Neural cell (in vitro differentiated cells): Measurements from ENCODE around the gene DHRS3. TPM values are rescaled to one million over a fixed set of nuclear protein-coding genes. Genes with fewer than 3 reads are reported as not detected.

Experiments used
- H2AFZ ChIP-seq: fragments of 200-600, 300-800 bp; sonication (generic), shearing (Covaris generic); 2 replicates; pipeline ENCODE4 v1.6.0; 2014; ENCODE audit warnings: low read depth, mild to moderate bottlenecking, antibody characterized with exemption, low read length, moderate library complexity
- H3F3A ChIP-seq: fragments of 200-600 bp; shearing (Covaris generic); 2 replicates; pipeline ENCODE4 v1.6.1; 2016; ENCODE audit warnings: mild to moderate bottlenecking, moderate library complexity, mixed read lengths, antibody characterized with exemption, low read length; ENCODE audit not compliant: insufficient read depth, poor library complexity, severe bottlenecking
- H3K27ac ChIP-seq: fragments of 200-600, 300-800 bp; sonication (generic), shearing (Covaris generic); 2 replicates; pipeline ENCODE4 v1.5.1; 2014; ENCODE audit warnings: mild to moderate bottlenecking, low read length, moderate library complexity
- H3K27me3 ChIP-seq: fragments of 300-800, 200-600 bp; sonication (generic), shearing (Covaris generic); 2 replicates; pipeline ENCODE4 v1.6.0; 2014; ENCODE audit warnings: mild to moderate bottlenecking, low read depth, low read length, moderate library complexity; ENCODE audit not compliant: insufficient read depth
- H3K36me3 ChIP-seq: fragments of 300-800, 200-600 bp; sonication (generic), shearing (Covaris generic); 2 replicates; pipeline ENCODE4 v1.5.1; 2014; ENCODE audit warnings: mild to moderate bottlenecking, antibody characterized with exemption, low read length, moderate library complexity; ENCODE audit not compliant: insufficient read depth
- H3K4me2 ChIP-seq: fragments of 300-800, 200-600 bp; sonication (generic), shearing (Covaris generic); 2 replicates; pipeline ENCODE4 v1.6.0; 2014; ENCODE audit warnings: mild to moderate bottlenecking, low read length
- H3K4me3 ChIP-seq: fragments of 300-800, 200-600 bp; sonication (generic), shearing (Covaris generic); 2 replicates; pipeline ENCODE4 v1.5.1; 2014; ENCODE audit warnings: mild to moderate bottlenecking, low read length, moderate library complexity
- H3K79me2 ChIP-seq: fragments of 200-600 bp; shearing (Covaris generic); replicated peaks from 2 replicates; pipeline ENCODE4 v1.6.0; 2014; ENCODE audit warnings: mild to moderate bottlenecking, low read length, moderate library complexity; ENCODE audit not compliant: insufficient read depth
- H3K9ac ChIP-seq: fragments of 300-800, 200-600 bp; sonication (generic), shearing (Covaris generic); 2 replicates; pipeline ENCODE4 v1.6.1; 2016; ENCODE audit warnings: mild to moderate bottlenecking, low read length, mixed read lengths
- H3K9me2 ChIP-seq: fragments of 200-600 bp; shearing (Covaris generic); 2 replicates; pipeline ENCODE4 v1.6.1; 2016; ENCODE audit warnings: mild to moderate bottlenecking, low read length, mixed read lengths; ENCODE audit not compliant: insufficient read depth
- H3K9me3 ChIP-seq: fragments of 200-600, 300-800 bp; sonication (generic), shearing (Covaris generic); 2 replicates; pipeline ENCODE4 v1.6.1; 2016; ENCODE audit warnings: mild to moderate bottlenecking, mixed run types, low read length, moderate library complexity, mixed read lengths
- H4K20me1 ChIP-seq: fragments of 200-600 bp; shearing (Covaris generic); 2 replicates; pipeline ENCODE4 v1.6.1; 2016; ENCODE audit warnings: mild to moderate bottlenecking, mixed run types; ENCODE audit not compliant: insufficient read depth
- EP300 ChIP-seq: fragments of 450-650 bp; conservative IDR thresholded peaks from 2 replicates; pipeline ENCODE4 v1.6.1; 2014; ENCODE audit warnings: antibody characterized with exemption, mild to moderate bottlenecking, moderate library complexity; ENCODE audit not compliant: poor library complexity, severe bottlenecking
- EZH2 ChIP-seq: fragments of 200-600, 300-800 bp; shearing (Covaris generic), sonication (generic); IDR thresholded peaks from 2 replicates; pipeline ENCODE4 v1.6.1; 2014; ENCODE audit warnings: antibody characterized with exemption, low read length, borderline replicate concordance, mild to moderate bottlenecking; ENCODE audit not compliant: insufficient read depth, poor library complexity, severe bottlenecking
- MXI1 ChIP-seq: fragments of 450-650 bp; conservative IDR thresholded peaks from 2 replicates; pipeline ENCODE4 v1.6.1; 2014; ENCODE audit warnings: antibody characterized with exemption, mild to moderate bottlenecking; ENCODE audit not compliant: poor library complexity, severe bottlenecking
- POLR2AphosphoS5 ChIP-seq: IDR thresholded peaks from 2 replicates; pipeline ENCODE4 v1.6.1; 2012
- RAD21 ChIP-seq: fragments of 450-650 bp; conservative IDR thresholded peaks from 2 replicates; pipeline ENCODE4 v1.6.1; 2014; ENCODE audit warnings: antibody characterized with exemption, mild to moderate bottlenecking, moderate library complexity
- SMC3 ChIP-seq: fragments of 450-650 bp; conservative IDR thresholded peaks from 2 replicates; pipeline ENCODE4 v1.6.1; 2014; ENCODE audit warnings: antibody characterized with exemption, mild to moderate bottlenecking, moderate library complexity; ENCODE audit not compliant: poor library complexity
- TAF1 ChIP-seq: IDR thresholded peaks from 2 replicates; pipeline ENCODE4 v1.6.1; 2012; ENCODE audit warnings: low read depth
- polyA plus RNA-seq: library from polyadenylated mRNA; depleted of rRNA; stranded (reverse); fragments of >200 nt; gene quantifications from 2 replicates; pipeline ENCODE4 v1.2.3, GENCODE V29; 2014
- TF ChIP-seq, protein P1 (sequence below): IDR thresholded peaks from 2 replicates; pipeline ENCODE4 v1.6.1; 2012; ENCODE audit warnings: borderline replicate concordance
- TF ChIP-seq, protein P2 (sequence below): fragments of 450-650 bp; IDR thresholded peaks from 2 replicates; pipeline ENCODE4 v1.5.1; 2014; ENCODE audit warnings: antibody characterized with exemption, mild to moderate bottlenecking, moderate library complexity; ENCODE audit not compliant: poor library complexity, severe bottlenecking

DHRS3 gene
- polyA plus RNA-seq, 1 donor from 2014 or later, result 0.22 TPM

- no peak overlapping the region for H3K4me2 ChIP-seq
- no peak overlapping the region for H2AFZ ChIP-seq
- no peaks in the 10 kb centered on the region for H3F3A ChIP-seq
- no peaks in the 10 kb centered on the region for H3K27me3 ChIP-seq
- H3K36me3 ChIP-seq, result no peaks in the 10 kb centered on the region
- H3K9me3 ChIP-seq, result no peaks in the 10 kb centered on the region
- no peak overlapping the region for H3K4me3 ChIP-seq
- H4K20me1 ChIP-seq, result no peaks in the 10 kb centered on the region
- no peak overlapping the region for H3K9ac ChIP-seq
- TF ChIP-seq, protein P1, sequence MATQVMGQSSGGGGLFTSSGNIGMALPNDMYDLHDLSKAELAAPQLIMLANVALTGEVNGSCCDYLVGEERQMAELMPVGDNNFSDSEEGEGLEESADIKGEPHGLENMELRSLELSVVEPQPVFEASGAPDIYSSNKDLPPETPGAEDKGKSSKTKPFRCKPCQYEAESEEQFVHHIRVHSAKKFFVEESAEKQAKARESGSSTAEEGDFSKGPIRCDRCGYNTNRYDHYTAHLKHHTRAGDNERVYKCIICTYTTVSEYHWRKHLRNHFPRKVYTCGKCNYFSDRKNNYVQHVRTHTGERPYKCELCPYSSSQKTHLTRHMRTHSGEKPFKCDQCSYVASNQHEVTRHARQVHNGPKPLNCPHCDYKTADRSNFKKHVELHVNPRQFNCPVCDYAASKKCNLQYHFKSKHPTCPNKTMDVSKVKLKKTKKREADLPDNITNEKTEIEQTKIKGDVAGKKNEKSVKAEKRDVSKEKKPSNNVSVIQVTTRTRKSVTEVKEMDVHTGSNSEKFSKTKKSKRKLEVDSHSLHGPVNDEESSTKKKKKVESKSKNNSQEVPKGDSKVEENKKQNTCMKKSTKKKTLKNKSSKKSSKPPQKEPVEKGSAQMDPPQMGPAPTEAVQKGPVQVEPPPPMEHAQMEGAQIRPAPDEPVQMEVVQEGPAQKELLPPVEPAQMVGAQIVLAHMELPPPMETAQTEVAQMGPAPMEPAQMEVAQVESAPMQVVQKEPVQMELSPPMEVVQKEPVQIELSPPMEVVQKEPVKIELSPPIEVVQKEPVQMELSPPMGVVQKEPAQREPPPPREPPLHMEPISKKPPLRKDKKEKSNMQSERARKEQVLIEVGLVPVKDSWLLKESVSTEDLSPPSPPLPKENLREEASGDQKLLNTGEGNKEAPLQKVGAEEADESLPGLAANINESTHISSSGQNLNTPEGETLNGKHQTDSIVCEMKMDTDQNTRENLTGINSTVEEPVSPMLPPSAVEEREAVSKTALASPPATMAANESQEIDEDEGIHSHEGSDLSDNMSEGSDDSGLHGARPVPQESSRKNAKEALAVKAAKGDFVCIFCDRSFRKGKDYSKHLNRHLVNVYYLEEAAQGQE, result no peak
- TF ChIP-seq RAD21, result no peak
- TF ChIP-seq, protein P2, sequence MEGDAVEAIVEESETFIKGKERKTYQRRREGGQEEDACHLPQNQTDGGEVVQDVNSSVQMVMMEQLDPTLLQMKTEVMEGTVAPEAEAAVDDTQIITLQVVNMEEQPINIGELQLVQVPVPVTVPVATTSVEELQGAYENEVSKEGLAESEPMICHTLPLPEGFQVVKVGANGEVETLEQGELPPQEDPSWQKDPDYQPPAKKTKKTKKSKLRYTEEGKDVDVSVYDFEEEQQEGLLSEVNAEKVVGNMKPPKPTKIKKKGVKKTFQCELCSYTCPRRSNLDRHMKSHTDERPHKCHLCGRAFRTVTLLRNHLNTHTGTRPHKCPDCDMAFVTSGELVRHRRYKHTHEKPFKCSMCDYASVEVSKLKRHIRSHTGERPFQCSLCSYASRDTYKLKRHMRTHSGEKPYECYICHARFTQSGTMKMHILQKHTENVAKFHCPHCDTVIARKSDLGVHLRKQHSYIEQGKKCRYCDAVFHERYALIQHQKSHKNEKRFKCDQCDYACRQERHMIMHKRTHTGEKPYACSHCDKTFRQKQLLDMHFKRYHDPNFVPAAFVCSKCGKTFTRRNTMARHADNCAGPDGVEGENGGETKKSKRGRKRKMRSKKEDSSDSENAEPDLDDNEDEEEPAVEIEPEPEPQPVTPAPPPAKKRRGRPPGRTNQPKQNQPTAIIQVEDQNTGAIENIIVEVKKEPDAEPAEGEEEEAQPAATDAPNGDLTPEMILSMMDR, result no peak
- no peak for TF ChIP-seq EP300
- no peak for TF ChIP-seq POLR2AphosphoS5
- no peak for TF ChIP-seq TAF1
- TF ChIP-seq EZH2, result no peak
- TF ChIP-seq MXI1, result no peak
- no peak for TF ChIP-seq SMC3
- no peak overlapping the region for H3K27ac ChIP-seq
- no peaks in the 10 kb centered on the region for H3K9me2 ChIP-seq
- no peaks in the 10 kb centered on the region for H3K79me2 ChIP-seq
Measured at GRCh38 chr1:12555411-12556367, 62.3 kb downstream of the DHRS3 start.

DNA sequence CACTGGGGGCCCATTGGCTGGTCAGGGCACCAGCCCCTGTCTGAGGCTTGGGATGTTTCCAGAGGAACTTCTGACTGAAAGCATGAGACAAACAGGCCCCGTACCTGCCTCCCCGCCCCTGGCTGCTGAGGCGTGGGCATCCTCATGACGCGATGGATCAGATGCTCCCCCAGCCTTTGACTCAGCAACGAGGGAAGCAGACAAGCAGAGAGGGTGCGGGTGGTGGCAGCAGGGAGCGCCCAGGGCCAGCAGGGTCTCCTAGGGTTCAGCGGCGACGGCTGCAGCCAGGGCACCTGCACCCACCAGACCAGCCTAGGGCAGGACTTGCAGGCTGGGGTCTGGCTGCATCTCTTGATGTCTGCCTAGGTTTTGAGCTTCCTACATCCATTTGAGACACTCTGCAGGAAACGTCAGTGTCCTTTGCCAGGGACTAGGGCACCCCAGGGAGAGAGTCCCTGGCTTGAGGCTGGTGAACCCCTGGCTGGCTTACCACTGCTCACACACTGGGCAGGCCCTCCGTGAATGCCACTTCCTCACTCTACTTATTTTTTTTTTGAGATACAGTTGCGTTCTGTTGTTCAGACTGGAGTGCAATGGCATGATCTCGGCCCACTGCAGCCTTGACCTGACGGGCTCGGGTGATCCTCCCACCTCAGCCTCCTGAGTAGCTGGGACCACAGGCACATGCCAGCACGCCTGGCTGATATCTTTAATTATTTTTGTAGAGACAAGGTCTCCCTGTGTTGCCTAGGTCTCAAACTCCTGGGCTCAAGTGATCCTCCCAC is 63.3 kb downstream of the DHRS3 start:
- H3F3A ChIP-seq, result no peaks in the 10 kb centered on the region
- no peak overlapping the region for H3K9ac ChIP-seq
- H3K36me3 ChIP-seq, result no peaks in the 10 kb centered on the region
- H3K4me3 ChIP-seq, result no peak overlapping the region
- H3K9me3 ChIP-seq, result no peaks in the 10 kb centered on the region
- H2AFZ ChIP-seq, result no peak overlapping the region
- H3K27me3 ChIP-seq, result no peaks in the 10 kb centered on the region
- no peak for TF ChIP-seq MXI1
- no peak overlapping the region for H3K27ac ChIP-seq
- no peaks in the 10 kb centered on the region for H4K20me1 ChIP-seq
- H3K4me2 ChIP-seq, result no peak overlapping the region
- no peaks in the 10 kb centered on the region for H3K9me2 ChIP-seq
- no peaks in the 10 kb centered on the region for H3K79me2 ChIP-seq
